Measurements from ENCODE around the gene COL5A2.

Gene COL5A2

DNA sequence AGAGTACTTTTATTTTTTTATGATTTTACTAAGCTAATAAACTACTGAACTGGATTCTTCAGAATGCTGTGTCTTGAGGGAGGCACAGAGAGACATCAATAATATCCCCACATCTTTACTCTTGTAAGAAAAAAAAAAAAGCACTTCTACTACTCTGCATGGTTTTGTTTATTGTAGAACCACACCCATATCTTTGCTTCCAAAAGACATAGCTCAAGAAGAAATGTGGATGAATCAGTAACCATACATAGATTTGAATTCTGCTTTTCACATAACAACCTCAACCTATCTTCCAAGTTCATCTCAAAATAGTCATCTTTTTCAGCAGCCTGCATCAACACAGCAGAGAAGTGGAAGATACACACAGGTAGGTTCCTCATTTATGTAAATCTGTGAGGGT is 12.2 kb upstream of the COL5A2 start:
- Histone ChIP-seq H3K4me2 (ENCODE audit: low read length) (no peak overlapping the region), H3K27ac (ENCODE audit: low read length) (no peak overlapping the region), H4K20me1 (ENCODE audit: insufficient read depth, low read length) (no peaks in the 10 kb centered on the region), H2AFZ (ENCODE audit: low read depth, low read length) (no peak overlapping the region), H3K9me3 (ENCODE audit: insufficient read depth, low read length) (no peaks in the 10 kb centered on the region), H3K27me3 (ENCODE audit: low read depth, low read length) (no peaks in the 10 kb centered on the region), H3K4me3 (ENCODE audit: low read length) (no peak overlapping the region), H3K79me2 (ENCODE audit: low read length) (no peaks in the 10 kb centered on the region), H3K4me1 (ENCODE audit: low read length) (no peaks in the 10 kb centered on the region), H3K36me3 (replicated peaks; ENCODE audit: low read depth, low read length) (no peaks in the 10 kb centered on the region), H3K9ac (ENCODE audit: low read length) (no peak overlapping the region)
- TF ChIP-seq EZH2phosphoT487 (IDR thresholded peaks at IDR 0.05; ENCODE audit: low read depth): no peak
- TF ChIP-seq, protein P1, sequence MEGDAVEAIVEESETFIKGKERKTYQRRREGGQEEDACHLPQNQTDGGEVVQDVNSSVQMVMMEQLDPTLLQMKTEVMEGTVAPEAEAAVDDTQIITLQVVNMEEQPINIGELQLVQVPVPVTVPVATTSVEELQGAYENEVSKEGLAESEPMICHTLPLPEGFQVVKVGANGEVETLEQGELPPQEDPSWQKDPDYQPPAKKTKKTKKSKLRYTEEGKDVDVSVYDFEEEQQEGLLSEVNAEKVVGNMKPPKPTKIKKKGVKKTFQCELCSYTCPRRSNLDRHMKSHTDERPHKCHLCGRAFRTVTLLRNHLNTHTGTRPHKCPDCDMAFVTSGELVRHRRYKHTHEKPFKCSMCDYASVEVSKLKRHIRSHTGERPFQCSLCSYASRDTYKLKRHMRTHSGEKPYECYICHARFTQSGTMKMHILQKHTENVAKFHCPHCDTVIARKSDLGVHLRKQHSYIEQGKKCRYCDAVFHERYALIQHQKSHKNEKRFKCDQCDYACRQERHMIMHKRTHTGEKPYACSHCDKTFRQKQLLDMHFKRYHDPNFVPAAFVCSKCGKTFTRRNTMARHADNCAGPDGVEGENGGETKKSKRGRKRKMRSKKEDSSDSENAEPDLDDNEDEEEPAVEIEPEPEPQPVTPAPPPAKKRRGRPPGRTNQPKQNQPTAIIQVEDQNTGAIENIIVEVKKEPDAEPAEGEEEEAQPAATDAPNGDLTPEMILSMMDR (IDR thresholded peaks at IDR 0.05; ENCODE audit: low read depth, low read length): no peak

DNA sequence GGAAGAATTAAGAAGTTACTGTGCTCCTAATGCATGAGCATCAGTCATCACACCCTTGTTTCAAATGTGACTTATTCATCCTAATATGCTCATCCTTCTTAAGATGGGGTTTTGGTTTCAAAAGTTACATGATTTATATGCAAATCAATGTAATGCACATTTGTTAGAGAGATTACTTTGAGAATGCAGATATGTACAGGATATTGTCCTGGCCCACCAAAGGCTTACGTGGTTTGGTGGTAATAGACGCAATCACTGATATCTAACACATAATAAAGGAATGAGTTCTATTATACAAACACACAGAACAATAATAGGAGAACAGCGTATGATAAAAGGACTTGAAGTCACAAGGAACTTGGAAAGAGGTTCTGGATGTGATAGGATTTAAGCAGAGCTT is 11.1 kb upstream of the COL5A2 start:
- H3K4me1 ChIP-seq (ENCODE audit: low read length): no peaks in the 10 kb centered on the region
- no peaks in the 10 kb centered on the region for H3K36me3 ChIP-seq (replicated peaks; ENCODE audit: low read depth, low read length)
- no peaks in the 10 kb centered on the region for H3K9me3 ChIP-seq (ENCODE audit: insufficient read depth, low read length)

DNA sequence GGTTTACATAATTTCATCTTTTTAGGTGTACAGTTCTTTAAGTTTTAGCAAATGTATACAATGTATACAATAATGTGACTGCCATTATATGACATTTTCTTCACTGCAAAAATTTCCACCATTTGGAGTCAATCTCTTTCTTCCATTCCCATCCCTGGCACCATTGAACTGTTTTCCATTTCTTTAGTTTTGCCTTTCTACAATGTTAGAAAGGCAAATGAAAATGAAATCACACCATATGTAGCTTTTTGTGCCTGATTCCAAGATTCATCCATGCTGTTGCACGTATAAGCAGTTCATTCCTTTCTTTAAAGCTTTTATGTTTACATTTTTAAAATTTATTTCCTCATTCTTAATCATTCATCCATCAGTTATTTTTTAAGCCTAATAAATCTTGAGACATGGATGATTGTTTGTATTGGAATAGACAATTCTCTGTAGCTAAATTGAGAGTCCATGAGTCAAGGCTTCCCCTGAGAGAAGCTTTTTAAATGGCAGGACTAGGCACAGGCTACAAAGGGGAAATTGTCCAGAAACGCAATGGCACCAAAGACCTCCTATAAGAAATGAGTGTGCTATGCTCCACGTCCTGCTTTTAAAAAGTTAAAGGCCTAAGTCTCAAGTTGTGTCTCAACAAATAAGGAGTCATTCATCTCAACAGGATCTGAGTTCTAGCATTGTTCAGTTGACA is 8.7 kb upstream of the COL5A2 start:
- Histone ChIP-seq H3K9ac (ENCODE audit: low read length) (no peak overlapping the region), H4K20me1 (ENCODE audit: insufficient read depth, low read length) (no peaks in the 10 kb centered on the region), H3K36me3 (replicated peaks; ENCODE audit: low read depth, low read length) (no peaks in the 10 kb centered on the region), H3K4me3 (ENCODE audit: low read length) (no peak overlapping the region), H3K27ac (ENCODE audit: low read length) (no peak overlapping the region), H3K79me2 (ENCODE audit: low read length) (no peaks in the 10 kb centered on the region), H3K9me3 (ENCODE audit: insufficient read depth, low read length) (no peaks in the 10 kb centered on the region), H3K4me1 (ENCODE audit: low read length) (no peaks in the 10 kb centered on the region), H2AFZ (ENCODE audit: low read depth, low read length) (no peak overlapping the region), H3K4me2 (ENCODE audit: low read length) (no peak overlapping the region), H3K27me3 (ENCODE audit: low read depth, low read length) (no peaks in the 10 kb centered on the region)
- TF ChIP-seq EZH2phosphoT487 (IDR thresholded peaks at IDR 0.05; ENCODE audit: low read depth): no peak
- TF ChIP-seq, protein P1 (IDR thresholded peaks at IDR 0.05; ENCODE audit: low read depth, low read length): no peak

More for the DNA sequence above, 11.1 kb upstream of the COL5A2 start:
- TF ChIP-seq EZH2phosphoT487 (IDR thresholded peaks at IDR 0.05; ENCODE audit: low read depth): no peak
- TF ChIP-seq, protein P1 (IDR thresholded peaks at IDR 0.05; ENCODE audit: low read depth, low read length): no peak
- no peak overlapping the region for H3K4me2 ChIP-seq (ENCODE audit: low read length)
- H3K27ac ChIP-seq (ENCODE audit: low read length): no peak overlapping the region
- no peaks in the 10 kb centered on the region for H4K20me1 ChIP-seq (ENCODE audit: insufficient read depth, low read length)
- no peak overlapping the region for H3K4me3 ChIP-seq (ENCODE audit: low read length)
- no peaks in the 10 kb centered on the region for H3K27me3 ChIP-seq (ENCODE audit: low read depth, low read length)
- H3K9ac ChIP-seq (ENCODE audit: low read length): no peak overlapping the region
- no peak overlapping the region for H2AFZ ChIP-seq (ENCODE audit: low read depth, low read length)
- H3K79me2 ChIP-seq (ENCODE audit: low read length): no peaks in the 10 kb centered on the region

DNA sequence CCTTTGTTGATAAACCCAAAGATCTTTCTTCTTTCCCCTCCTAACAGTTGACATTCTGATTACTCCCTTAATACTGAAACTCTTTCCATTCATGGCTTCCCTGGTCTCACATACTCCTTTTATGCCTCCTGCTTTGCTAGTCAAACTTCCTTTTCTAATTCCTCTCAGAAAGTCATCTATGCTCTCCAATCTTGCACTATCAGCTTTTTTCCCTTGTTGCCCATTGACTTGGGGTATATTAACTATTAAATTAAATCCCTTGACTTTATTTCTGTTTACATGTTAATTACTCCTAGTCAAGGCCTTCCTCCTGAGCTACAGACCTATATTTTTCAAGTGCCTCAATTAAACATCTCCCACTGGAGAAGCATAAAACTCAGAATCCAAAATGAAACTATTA is 3.6 kb upstream of the COL5A2 start:
- Histone ChIP-seq H4K20me1 (ENCODE audit: insufficient read depth, low read length) (no peaks in the 10 kb centered on the region), H3K27ac (ENCODE audit: low read length) (no peak overlapping the region), H3K79me2 (ENCODE audit: low read length) (no peaks in the 10 kb centered on the region), H3K4me2 (ENCODE audit: low read length) (no peak overlapping the region), H3K9ac (ENCODE audit: low read length) (no peak overlapping the region), H3K36me3 (replicated peaks; ENCODE audit: low read depth, low read length) (no peaks in the 10 kb centered on the region), H2AFZ (ENCODE audit: low read depth, low read length) (no peak overlapping the region), H3K9me3 (ENCODE audit: insufficient read depth, low read length) (no peaks in the 10 kb centered on the region), H3K4me1 (ENCODE audit: low read length) (no peaks in the 10 kb centered on the region), H3K4me3 (ENCODE audit: low read length) (no peak overlapping the region), H3K27me3 (ENCODE audit: low read depth, low read length) (peaks cover 2% of the 10 kb centered on the region; the same call in 1 of the 2 replicates)
- no peak for TF ChIP-seq EZH2phosphoT487 (IDR thresholded peaks at IDR 0.05; ENCODE audit: low read depth)
- TF ChIP-seq, protein P1 (IDR thresholded peaks at IDR 0.05; ENCODE audit: low read depth, low read length): no peak
